ENCODE measurements around the gene DRC7. TPM values are rescaled to one million over a fixed set of nuclear protein-coding genes. Genes with fewer than 3 reads are reported as not detected.

The DRC7 gene
- polyA plus RNA-seq, 1 donor from 2014 or later, result 1.4 TPM

GRCh38 chr16:57701759-57702371 is 7.3 kb downstream of the DRC7 start:
- Histone ChIP-seq H3K79me2 (replicated peaks; ENCODE audit: insufficient read depth, low read length) (no peaks in the 10 kb centered on the region), H4K20me1 (ENCODE audit: insufficient read depth) (no peaks in the 10 kb centered on the region), H3K36me3 (ENCODE audit: insufficient read depth, low read length) (no peaks in the 10 kb centered on the region), H2AFZ (ENCODE audit: low read depth, low read length) (no peak overlapping the region), H3K9me2 (ENCODE audit: insufficient read depth, low read length) (no peaks in the 10 kb centered on the region), H3K27me3 (ENCODE audit: insufficient read depth, low read depth, low read length) (no peaks in the 10 kb centered on the region), H3K27ac (ENCODE audit: low read length) (no peak overlapping the region), H3K4me3 (ENCODE audit: low read length) (no peak overlapping the region), H3K4me2 (ENCODE audit: low read length) (no peak overlapping the region), H3K9ac (ENCODE audit: low read length) (no peak overlapping the region), H3F3A (ENCODE audit: insufficient read depth, low read length, poor library complexity, severe bottlenecking) (no peaks in the 10 kb centered on the region), H3K9me3 (ENCODE audit: low read length) (no peaks in the 10 kb centered on the region)
- no peak for TF ChIP-seq TAF1 (IDR thresholded peaks at IDR 0.05; ENCODE audit: low read depth)
- no peak for TF ChIP-seq RAD21 (conservative IDR thresholded peaks at IDR 0.05)
- TF ChIP-seq CTCF (IDR thresholded peaks at IDR 0.05; ENCODE audit: poor library complexity, severe bottlenecking), result no peak
- no peak for TF ChIP-seq MXI1 (conservative IDR thresholded peaks at IDR 0.05; ENCODE audit: poor library complexity, severe bottlenecking)
- TF ChIP-seq POLR2AphosphoS5 (IDR thresholded peaks at IDR 0.05), result no peak
- no peak for TF ChIP-seq EZH2 (IDR thresholded peaks at IDR 0.05; ENCODE audit: borderline replicate concordance, insufficient read depth, low read length, poor library complexity, severe bottlenecking)
- no peak for TF ChIP-seq REST (IDR thresholded peaks at IDR 0.05; ENCODE audit: borderline replicate concordance)

- TF ChIP-seq RAD21 (conservative IDR thresholded peaks at IDR 0.05), result no peak
- TF ChIP-seq MXI1 (conservative IDR thresholded peaks at IDR 0.05; ENCODE audit: poor library complexity, severe bottlenecking), result no peak
- no peak for TF ChIP-seq SMC3 (conservative IDR thresholded peaks at IDR 0.05; ENCODE audit: poor library complexity)
- TF ChIP-seq CTCF (IDR thresholded peaks at IDR 0.05; ENCODE audit: poor library complexity, severe bottlenecking), result no peak
- TF ChIP-seq EP300 (conservative IDR thresholded peaks at IDR 0.05; ENCODE audit: poor library complexity, severe bottlenecking), result no peak
- TF ChIP-seq POLR2AphosphoS5 (IDR thresholded peaks at IDR 0.05), result no peak
- TF ChIP-seq EZH2 (IDR thresholded peaks at IDR 0.05; ENCODE audit: borderline replicate concordance, insufficient read depth, low read length, poor library complexity, severe bottlenecking), result no peak
- TF ChIP-seq TAF1 (IDR thresholded peaks at IDR 0.05; ENCODE audit: low read depth), result no peak
- TF ChIP-seq REST (IDR thresholded peaks at IDR 0.05; ENCODE audit: borderline replicate concordance), result no peak
- Histone ChIP-seq H2AFZ (ENCODE audit: low read depth, low read length) (no peak overlapping the region), H3K9me2 (ENCODE audit: insufficient read depth, low read length) (no peaks in the 10 kb centered on the region), H3K36me3 (ENCODE audit: insufficient read depth, low read length) (no peaks in the 10 kb centered on the region), H3K9ac (ENCODE audit: low read length) (no peak overlapping the region), H3K27me3 (ENCODE audit: insufficient read depth, low read depth, low read length) (no peaks in the 10 kb centered on the region), H3K27ac (ENCODE audit: low read length) (no peak overlapping the region), H3K9me3 (ENCODE audit: low read length) (no peaks in the 10 kb centered on the region), H3K79me2 (replicated peaks; ENCODE audit: insufficient read depth, low read length) (no peaks in the 10 kb centered on the region), H3K4me2 (ENCODE audit: low read length) (no peak overlapping the region), H3F3A (ENCODE audit: insufficient read depth, low read length, poor library complexity, severe bottlenecking) (no peaks in the 10 kb centered on the region), H3K4me3 (ENCODE audit: low read length) (no peak overlapping the region), H4K20me1 (ENCODE audit: insufficient read depth) (no peaks in the 10 kb centered on the region)
These were observed 8.9 kb downstream of the DRC7 start for GRCh38 chr16:57703416-57704010.

Data from neural cell (in vitro differentiated cells).